Effector memory CD4-positive, alpha-beta T cell (primary cell): ENCODE measurements around the gene TNFSF13B.
A peak's percentile ranks its signal among the peaks of the same experiment; 100 is the strongest.

Experiments used
- DNase-seq, 3 donors: peaks; one replicate each; pipeline ENCODE4 v3.0.0-alpha.2; 2020
- H3K27ac ChIP-seq: 2 replicates; pipeline ENCODE4 v1.7.0; 2013; ENCODE audit warnings: mild to moderate bottlenecking, low read length, moderate library complexity; ENCODE audit not compliant: insufficient read depth, poor library complexity, severe bottlenecking
- H3K27me3 ChIP-seq: replicated peaks from 2 replicates; pipeline ENCODE4 v1.7.0; 2013; ENCODE audit warnings: mild to moderate bottlenecking, low read length; ENCODE audit not compliant: insufficient read depth, control insufficient read depth, poor library complexity, severe bottlenecking
- H3K36me3 ChIP-seq: 2 replicates; pipeline ENCODE4 v1.7.0; 2013; ENCODE audit warnings: mild to moderate bottlenecking, low read length, moderate library complexity; ENCODE audit not compliant: control insufficient read depth, insufficient read depth
- H3K4me1 ChIP-seq: 2 replicates; pipeline ENCODE4 v1.7.0; 2013; ENCODE audit warnings: low read length, mild to moderate bottlenecking; ENCODE audit not compliant: control insufficient read depth, insufficient read depth, poor library complexity, severe bottlenecking
- H3K4me3 ChIP-seq: 2 replicates; pipeline ENCODE4 v1.7.0; 2013; ENCODE audit warnings: low read length, low read depth, mild to moderate bottlenecking; ENCODE audit not compliant: insufficient read depth, poor library complexity, severe bottlenecking
- H3K9me3 ChIP-seq: 2 replicates; pipeline ENCODE4 v1.7.0; 2013; ENCODE audit warnings: mild to moderate bottlenecking, low read length, moderate library complexity; ENCODE audit not compliant: control insufficient read depth
- total RNA-seq, 3 donors: gene quantifications; one replicate each; lab custom pipeline; 2026; lab: John Stamatoyannopoulos, UW

The TNFSF13B gene
- 10.6 to 30.1 (median 11.6) reads per million in 3 donors for total RNA-seq

- peak within 1 kb of the TSS; percentile 60 for H3K4me3 ChIP-seq
- no peaks in the 10 kb centered on the region for H3K9me3 ChIP-seq
- H3K27ac ChIP-seq, result peak within 1 kb of the TSS; percentile 56
- no peaks in the 10 kb centered on the region for H3K4me1 ChIP-seq
- DNase-seq, result peak in 2 of 3 donors; percentile 11 to 18
- no peaks in the 10 kb centered on the region for H3K36me3 ChIP-seq
- no peaks in the 10 kb centered on the region for H3K27me3 ChIP-seq
These were observed at the start of gene TNFSF13B for GRCh38 chr13:108269601-108270328. Gene TNFSF13B, plus strand, starts transcription at chr13:108269718. Its CDS starts 178 bp downstream, at chr13:108269896.

DNA sequence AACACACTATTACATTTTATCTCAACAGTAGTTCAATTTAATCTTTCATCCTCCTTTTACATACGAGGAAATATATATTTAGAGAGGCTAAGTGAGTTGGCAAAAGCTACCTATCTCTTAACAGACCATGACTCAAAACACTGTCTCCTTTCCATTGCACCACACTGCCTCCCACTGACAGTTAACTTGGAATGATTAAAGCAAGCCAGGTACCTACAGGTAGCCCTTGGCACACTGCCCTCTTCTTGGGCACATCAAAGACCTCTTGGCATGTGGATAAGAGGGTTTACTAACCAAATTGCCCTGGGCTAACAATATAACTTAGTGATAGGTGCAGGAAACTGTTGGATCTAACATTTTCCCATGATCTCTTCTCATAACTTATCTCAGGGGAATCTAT lies 49.5 kb upstream of the TNFSF13B start:
- peak overlapping the region; percentile 74 for H3K27ac ChIP-seq
- peaks cover 28% of the 10 kb centered on the region for H3K4me1 ChIP-seq
- H3K27me3 ChIP-seq, result no peaks in the 10 kb centered on the region
- H3K4me3 ChIP-seq, result no peak overlapping the region
- no peaks in the 10 kb centered on the region for H3K9me3 ChIP-seq
- H3K36me3 ChIP-seq, result no peaks in the 10 kb centered on the region
- DNase-seq, result no peak

GRCh38 chr13:108223687-108224503 lies 45.6 kb upstream of the TNFSF13B start:
- Histone ChIP-seq H3K27me3 (no peaks in the 10 kb centered on the region), H3K4me1 (peaks cover 23% of the 10 kb centered on the region), H3K36me3 (no peaks in the 10 kb centered on the region), H3K27ac (no peak overlapping the region), H3K9me3 (no peaks in the 10 kb centered on the region), H3K4me3 (no peak overlapping the region)
- DNase-seq, result no peak

GRCh38 chr13:108225440-108225839 lies 44.1 kb upstream of the TNFSF13B start:
- Histone ChIP-seq H3K27ac (no peak overlapping the region), H3K4me1 (peaks cover 14% of the 10 kb centered on the region), H3K9me3 (no peaks in the 10 kb centered on the region), H3K36me3 (peaks cover 6% of the 10 kb centered on the region), H3K4me3 (no peak overlapping the region), H3K27me3 (no peaks in the 10 kb centered on the region)
- no peak for DNase-seq

DNA sequence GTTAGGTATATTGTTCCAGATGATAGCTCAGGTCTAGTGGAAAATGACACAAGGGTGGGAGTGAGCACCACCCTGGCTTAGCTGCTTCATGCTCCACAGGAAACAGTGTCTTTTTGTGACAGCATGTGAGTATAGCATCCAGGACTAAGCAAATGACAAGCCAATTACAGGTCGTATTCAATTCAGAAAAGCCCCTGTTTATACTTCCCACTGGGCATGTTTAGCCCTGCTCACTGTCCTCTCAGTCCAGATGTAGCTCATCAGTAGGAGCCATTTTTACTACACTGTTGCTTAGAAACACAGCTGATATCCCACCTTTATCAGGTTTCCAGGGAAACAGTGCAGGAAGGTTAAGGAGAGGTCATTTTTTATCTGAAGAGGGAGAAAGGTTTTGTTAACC lies 43.3 kb upstream of the TNFSF13B start:
- H3K27me3 ChIP-seq, result no peaks in the 10 kb centered on the region
- H3K27ac ChIP-seq, result no peak overlapping the region
- no peak for DNase-seq
- H3K36me3 ChIP-seq, result peaks cover 10% of the 10 kb centered on the region
- H3K9me3 ChIP-seq, result no peaks in the 10 kb centered on the region
- peaks cover 14% of the 10 kb centered on the region for H3K4me1 ChIP-seq
- H3K4me3 ChIP-seq, result no peak overlapping the region

DNA sequence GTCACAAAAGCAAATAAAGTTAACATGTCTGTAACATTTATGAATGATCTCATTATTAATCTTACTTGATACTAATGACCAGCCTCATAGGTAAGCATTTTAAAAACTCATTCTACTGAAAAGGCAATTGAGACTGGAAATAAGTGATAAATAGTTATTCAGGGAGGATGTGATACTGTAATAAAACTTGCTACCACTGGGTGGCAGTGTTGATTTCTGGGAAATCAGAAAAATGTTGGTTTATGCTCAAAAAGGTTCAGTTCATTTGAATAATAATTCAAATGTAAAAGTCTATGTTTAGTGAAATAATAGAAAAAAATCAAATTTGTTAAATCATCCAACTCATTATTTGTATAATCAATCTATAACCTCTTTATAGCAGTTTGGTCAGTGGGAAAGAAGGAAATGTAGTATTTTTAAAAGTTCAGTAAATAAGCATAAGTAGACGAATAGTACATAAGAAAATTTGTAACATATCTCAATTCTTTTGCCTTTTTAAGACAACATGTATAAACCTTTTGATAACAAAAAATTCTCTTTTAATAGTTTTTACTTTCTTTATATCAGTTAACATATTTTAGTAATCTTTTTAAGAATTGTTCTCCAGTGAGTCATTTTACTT lies 41.8 kb upstream of the TNFSF13B start:
- Histone ChIP-seq H3K36me3 (peaks cover 10% of the 10 kb centered on the region), H3K4me3 (no peak overlapping the region), H3K27ac (no peak overlapping the region), H3K9me3 (no peaks in the 10 kb centered on the region), H3K27me3 (no peaks in the 10 kb centered on the region), H3K4me1 (peaks cover 14% of the 10 kb centered on the region)
- no peak for DNase-seq

DNA sequence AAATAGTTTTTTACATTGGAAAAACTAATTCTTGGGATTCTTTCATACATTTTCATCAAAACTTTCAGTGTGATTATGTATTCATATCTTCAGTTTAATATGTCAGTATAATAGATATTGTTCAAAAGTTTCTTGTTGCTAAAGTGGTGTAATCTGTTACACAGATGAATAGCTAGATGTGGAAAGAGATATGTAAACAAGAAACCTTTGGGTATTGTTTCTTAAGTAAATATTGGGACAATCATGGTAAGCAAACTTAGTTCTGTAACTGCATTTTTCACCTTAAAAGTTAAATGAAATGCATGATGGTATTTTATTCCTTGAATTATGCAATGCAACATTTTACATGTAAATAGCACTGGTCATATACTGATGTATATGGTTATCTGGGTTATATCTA lies 39.1 kb upstream of the TNFSF13B start:
- DNase-seq, result no peak
- H3K36me3 ChIP-seq, result peaks cover 10% of the 10 kb centered on the region
- H3K4me1 ChIP-seq, result peaks cover 6% of the 10 kb centered on the region
- no peak overlapping the region for H3K4me3 ChIP-seq
- no peaks in the 10 kb centered on the region for H3K27me3 ChIP-seq
- no peaks in the 10 kb centered on the region for H3K9me3 ChIP-seq
- H3K27ac ChIP-seq, result no peak overlapping the region

GRCh38 chr13:108249150-108249549 lies 20.4 kb upstream of the TNFSF13B start:
- Histone ChIP-seq H3K9me3 (peaks cover 4% of the 10 kb centered on the region), H3K36me3 (no peaks in the 10 kb centered on the region), H3K4me3 (no peak overlapping the region), H3K4me1 (no peaks in the 10 kb centered on the region), H3K27ac (no peak overlapping the region), H3K27me3 (no peaks in the 10 kb centered on the region)
- DNase-seq, result no peak

DNA sequence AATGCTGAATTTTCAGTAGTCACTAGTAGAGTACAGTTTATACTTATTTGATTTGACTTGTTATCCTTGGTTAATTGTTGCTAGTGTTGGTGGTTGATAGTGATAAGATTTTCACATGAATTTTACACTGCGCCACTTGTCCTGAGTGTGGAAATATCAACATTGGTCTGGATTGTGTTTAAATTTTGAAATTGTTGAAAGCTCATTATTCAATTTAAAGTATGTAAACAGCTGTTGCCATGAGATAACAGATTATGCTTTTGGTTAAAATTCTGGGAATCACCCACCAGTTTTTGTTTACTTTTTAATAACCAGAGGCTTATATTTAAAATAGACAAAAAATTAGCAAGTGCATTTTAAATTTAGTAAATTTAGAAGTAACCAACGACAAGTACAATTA lies 12.3 kb upstream of the TNFSF13B start:
- no peaks in the 10 kb centered on the region for H3K4me1 ChIP-seq
- H3K9me3 ChIP-seq, result no peaks in the 10 kb centered on the region
- no peaks in the 10 kb centered on the region for H3K36me3 ChIP-seq
- no peak for DNase-seq
- no peak overlapping the region for H3K27ac ChIP-seq
- no peak overlapping the region for H3K4me3 ChIP-seq
- H3K27me3 ChIP-seq, result no peaks in the 10 kb centered on the region
